Occipital lobe (tissue), 2 donors: ENCODE data around the gene C5orf63. TPM values are rescaled to one million over a fixed set of nuclear protein-coding genes. Genes with fewer than 3 reads are reported as not detected.
"Not testable (repeated sequence)": the region's sequence is repeated elsewhere in the genome, so short reads cannot be mapped to it uniquely, and the experiment has no call there.

Experiments used
- DNase-seq: peaks from one replicate; lab custom pipeline; 2025; lab: John Stamatoyannopoulos, UW
- total RNA-seq: library from RNA; depleted of rRNA; stranded (reverse); fragments of >200 nt; gene quantifications from one replicate; pipeline ENCODE4 v1.2.3, GENCODE V29; 2014

C5orf63 gene
- total RNA-seq, 1 donor from 2014 or later, result 7.0 TPM

DNA sequence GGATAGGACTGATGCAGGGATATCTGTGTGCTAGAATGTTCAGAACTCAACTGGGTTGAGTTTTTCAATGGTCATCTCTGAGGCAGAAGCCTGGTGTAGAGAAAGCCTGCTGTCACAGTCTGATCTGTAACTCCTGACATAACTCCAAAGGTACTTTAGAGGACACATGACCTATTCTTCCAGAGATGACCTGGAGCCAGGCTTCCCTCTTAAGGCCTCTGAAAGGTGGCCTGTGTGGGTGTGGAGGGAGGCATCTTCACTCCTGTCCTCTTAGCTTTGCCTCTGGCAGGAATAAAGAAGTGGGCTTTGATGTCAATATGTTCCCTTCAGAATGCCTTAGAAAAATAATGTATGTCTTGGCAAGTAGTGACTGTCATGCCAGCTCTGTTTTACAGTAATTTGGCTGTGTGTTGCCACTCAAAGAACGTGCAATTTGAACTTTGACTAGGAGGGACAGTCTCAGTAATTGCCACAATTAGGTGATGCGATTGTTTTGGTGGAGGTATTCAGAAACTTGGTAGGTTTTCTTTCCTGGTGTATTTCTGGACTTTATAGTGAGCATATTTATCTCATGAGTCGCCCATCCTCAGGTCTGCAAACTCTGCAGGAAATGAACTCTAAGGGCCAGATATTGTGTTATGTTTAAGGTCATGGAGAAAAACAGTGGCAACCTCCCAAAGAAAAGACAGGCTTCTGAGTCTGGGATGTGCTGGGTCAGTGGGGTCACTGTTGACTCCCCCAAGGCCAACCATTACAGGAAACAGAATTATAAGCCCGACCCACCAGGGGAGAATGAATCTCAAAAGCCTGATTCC is 3.2 kb upstream of the C5orf63 start:
- DNase-seq, result no peak

DNA sequence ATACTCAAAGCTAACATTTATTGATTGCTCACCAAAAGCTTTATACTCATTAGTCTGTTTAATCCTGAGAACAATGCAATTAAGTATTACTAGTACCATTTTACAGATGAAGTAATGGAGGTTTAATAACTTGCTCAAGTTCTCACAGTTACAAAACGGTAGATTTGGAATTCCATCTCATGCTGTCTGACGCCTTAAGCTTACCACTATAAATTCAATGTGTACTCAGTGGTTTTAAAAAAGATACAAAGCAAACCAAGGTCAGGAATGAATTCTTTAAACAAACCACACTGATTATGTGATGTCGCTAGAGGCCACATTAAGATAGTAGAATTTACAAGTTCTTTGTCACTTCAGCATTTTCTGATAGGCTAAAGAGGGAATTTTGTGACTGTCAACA is 1.2 kb upstream of the C5orf63 start:
- DNase-seq, result no peak

DNA sequence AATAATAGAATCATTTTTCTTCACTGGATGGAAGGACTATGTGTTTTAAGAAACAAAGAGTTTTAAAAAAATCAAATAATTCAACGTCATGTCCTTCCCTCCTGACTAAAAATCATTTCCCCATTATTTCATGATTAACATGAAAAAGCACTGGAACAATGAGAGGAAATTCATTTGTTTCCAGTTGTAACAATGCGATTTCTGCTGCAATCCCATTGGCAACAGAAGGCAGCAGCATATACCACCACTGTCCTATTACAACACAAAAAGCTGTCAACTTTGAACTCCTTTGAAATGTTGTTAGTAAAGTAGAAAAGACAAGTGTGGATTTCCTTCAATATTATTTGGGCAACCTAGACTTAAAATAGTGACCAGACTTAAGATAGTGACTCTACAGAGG is 3.1 kb downstream of the C5orf63 start:
- no peak for DNase-seq

DNA sequence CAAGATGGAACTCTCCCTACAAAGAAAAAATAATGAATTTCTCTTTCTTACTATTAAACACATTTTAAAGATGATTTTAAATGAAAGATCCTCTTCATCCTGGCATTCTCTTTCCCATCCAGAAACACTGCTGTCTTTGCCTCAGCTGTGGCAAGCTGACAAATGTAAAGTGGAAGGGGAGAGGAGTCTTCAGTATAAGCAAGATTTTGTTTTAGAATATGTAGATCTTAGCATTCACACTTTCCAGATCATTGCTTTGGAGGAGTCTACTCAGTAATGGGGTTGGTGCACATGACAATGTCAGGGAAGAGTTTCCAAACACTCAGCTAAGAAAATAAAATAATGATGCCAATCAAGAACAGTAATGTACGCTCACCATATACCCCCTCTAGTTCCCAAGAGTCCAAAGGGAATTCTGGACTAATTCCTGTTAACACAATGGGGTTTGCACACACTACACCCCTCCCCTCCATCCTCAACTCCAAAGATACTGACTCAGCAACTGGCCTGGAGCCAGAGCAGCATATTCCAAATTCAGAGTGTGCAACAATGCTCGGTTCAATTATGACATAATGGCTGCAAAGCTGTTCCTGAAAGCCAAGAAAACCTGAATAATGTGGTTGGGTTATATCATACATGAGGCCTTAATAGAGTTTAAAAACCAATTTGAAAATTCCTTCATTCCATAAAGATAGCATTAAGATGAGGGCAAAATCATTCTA is 4.6 kb downstream of the C5orf63 start:
- no peak for DNase-seq

DNA sequence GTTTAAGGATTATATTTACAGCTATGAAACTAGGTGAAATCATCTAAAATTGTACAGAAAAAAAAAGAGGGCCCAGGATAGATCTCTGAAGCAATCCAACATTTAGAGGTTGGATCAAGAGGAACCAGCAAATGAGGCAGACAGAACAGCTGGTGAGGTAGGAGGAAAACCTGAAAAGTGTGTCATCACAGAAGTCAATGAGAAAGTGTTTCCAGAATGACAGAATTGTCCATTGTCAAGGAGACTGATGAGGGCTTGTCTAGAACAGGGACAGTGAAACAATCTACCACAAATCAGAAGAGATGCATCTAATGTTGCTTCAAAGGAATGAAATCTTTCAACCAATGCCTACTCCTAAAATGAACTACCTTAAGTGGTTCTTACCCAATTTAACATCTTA is 6.6 kb downstream of the C5orf63 start:
- DNase-seq, result no peak

DNA sequence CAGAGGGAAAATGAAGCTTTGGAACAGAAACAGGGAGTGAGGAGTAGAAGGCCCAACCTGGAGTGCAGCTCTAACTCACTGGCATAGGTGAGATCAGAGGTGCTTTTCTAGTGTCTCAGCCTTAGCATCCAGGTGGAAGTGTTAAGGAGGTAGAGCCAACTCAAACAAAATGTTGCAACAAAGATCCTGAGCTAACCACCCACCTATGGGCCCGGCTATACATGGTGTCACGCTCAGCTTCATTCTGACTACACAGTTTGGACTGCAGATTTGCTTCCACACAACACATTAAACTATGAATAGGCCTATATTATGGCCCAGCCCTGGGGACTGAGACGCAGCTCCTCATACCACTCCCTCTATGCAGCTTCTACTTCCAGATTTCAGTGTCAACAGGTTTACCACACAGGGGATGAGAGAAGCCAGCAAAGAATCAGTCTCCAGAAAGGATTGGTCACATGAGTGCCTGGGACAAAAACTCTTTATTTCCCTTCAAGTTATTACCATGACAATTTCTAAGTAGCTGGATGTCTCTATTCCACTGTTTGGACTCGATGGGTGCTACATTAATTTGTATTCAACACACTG is 9.0 kb downstream of the C5orf63 start:
- DNase-seq, result no peak

DNA sequence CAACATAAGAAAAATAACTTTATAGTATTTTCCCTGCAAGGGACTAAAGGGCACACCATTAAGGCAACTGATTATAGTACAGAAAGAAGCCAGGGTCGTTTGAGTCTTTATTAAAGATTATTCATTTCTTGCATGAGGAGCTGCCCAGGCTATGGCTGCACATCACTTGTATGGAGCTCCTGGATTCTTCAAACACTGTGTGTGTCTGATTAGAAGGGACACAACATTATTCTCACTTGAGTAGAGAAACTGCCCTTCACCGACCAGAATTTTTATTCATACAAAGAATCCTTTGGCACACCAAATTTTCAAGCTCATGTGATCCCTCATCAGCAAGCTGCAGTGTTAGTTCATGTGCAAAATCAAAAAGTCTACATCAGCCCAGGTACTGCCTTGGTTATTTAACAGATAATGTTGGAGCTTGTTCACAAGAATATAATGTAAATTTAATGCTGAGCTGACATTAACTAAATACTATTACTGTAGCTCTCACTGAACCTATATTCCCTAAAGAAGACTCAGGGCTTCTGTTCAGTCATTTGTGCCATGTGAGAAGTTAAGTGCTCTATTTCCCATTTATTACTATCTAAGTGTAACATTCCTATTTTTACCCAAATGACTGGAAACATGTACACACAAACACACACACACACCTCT is 9.9 kb downstream of the C5orf63 start:
- no peak for DNase-seq

DNA sequence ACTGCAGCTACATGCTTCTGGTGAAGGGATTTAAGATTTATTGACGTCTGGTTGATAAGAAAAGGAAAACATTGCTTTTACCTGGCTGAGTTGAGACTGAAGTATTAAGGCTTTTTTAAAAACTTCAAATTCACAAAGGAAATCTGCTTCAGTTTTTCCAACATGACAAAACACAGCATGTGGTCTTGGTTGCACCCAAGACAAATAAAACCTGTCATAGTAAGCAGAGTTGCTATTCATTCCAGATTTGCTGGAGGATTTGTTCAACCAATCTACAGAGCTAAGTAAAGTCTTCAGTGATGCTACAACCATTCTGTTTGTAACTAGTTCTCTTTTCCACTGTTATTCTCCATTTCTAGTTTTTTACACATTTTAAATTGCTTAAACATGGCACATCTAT is 11.3 kb downstream of the C5orf63 start:
- DNase-seq, result no peak

DNA sequence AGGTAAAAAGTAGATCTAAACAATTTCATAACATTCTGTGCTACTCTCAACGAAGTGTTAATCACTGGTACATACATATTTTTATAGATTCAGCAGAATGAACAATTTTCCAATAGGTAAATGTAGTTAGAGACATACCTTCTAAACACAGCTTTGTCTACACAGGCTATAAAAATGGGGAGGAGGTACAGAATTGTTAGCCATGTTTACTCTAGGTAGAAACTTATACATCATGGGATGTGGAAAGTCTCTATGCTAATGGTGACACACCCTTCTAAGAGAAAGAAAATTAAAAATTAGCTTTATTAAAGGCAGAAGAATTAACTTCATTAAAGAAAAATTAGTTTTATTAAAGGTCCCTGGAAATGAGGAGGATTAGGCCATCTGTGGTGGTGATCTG is 11.8 kb downstream of the C5orf63 start:
- DNase-seq, result no peak

DNA sequence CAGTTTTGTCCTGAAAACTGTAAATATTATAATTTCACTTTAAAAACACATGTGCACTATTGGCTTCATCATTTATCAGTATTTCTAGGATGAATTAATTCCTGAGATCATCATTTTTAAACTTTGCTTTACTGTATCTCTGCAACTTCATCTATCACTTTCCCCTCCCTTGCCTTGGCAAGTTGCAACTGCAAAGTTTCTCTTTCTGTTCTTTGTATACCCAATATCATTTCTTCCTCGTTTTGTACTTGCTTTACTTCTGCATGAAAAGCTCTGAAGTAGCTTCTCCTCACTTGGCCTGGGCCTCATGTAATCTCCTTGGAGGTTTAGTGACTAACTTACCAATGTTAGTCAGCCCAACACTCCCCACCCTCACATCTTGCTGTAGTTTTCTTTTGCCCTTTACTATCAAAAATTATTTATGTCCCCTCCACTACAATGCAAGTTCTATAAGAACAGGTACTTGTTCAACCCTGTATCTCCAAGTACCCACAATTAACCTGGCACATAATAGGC is 12.8 kb downstream of the C5orf63 start:
- no peak for DNase-seq

DNA sequence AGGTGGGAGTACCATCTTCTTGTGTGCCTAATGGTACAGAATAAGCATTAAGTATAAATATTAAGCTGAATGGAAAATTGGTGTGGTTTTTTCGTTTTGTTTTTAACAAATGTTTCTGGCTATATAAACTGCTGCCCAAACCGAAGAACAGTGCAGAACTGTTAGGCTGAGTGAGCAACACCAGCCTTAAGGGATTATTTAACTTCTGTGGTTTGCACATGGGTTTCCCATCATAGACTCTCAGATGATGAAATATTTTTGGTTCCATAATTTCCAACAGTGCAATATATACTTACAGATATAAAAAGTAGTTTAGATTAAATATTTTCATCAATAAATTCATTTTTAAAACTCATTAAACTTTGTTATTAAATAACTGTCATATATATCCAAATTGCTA is 16.4 kb downstream of the C5orf63 start:
- DNase-seq, result no peak

DNA sequence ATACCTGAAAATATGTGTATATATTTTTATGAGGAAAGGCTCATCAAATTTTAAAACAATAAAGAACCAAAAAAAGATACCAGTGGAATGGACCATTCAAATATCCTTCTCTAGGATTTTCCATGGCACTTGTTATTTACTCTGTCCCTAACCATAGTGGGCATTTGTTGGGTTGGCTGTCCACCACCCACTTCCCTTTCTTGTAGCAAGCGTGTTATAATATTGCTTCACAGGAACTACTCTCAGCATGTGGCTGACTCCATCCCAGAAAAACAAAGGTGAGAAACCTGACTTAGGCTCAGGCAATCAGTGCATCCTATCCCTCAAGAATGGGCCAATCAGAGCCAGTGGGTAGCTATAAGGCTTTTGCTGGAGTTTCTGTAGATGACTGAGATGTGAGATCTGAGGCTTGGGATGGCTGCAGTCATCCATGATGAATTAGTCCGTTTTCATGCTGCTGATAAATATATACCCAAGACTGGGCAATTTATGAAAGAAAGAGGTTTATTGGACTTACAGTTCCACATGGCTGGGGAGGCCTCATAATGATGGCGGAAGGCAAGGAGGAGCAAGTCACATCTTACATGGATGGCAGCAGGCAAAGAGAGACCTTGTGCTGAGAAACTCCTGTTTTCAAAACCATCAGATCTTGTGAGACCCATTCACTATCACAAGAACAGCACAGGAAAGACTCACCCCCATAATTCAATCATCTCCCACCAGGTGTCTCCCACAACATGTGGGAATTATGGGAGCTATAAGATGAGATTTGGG is 17.2 kb downstream of the C5orf63 start:
- DNase-seq, result no peak

DNA sequence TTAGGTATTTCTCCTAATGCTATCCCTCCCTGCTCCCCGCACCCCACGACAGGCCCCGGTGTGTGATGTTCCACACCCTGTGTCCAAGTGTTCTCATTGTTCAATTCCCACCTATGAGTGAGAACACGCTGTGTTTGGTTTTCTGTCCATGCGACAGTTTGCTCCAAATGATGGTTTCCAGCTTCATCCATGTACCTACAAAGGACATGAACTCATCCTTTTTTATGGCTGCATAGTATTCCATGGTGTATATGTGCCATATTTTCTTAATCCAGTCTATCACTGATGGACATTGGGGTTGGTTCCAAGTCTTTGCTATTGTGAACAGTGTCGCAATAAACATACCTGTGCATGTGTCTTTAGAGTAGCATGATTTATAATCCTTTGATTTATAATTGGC is 19.8 kb downstream of the C5orf63 start:
- DNase-seq, result not testable (repeated sequence)

DNA sequence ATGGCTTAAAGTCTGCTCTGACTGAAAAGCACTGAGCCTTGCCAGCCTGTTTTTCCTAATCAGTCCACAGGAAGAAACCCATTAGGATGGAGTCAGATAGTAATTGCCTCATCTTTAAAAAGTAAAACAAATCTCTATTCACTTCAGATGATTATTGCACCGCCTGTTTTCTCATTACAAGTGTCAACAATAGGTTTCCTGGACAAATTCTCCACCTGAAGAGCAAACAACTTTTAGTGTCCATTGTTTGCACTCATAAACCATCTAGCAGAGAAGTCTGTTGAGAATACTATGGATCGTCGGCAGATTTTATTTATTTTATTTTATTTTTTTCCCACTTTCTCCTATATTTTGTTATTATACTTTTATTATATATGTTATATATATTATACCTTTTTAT is 20.3 kb downstream of the C5orf63 start:
- DNase-seq, result no peak

DNA sequence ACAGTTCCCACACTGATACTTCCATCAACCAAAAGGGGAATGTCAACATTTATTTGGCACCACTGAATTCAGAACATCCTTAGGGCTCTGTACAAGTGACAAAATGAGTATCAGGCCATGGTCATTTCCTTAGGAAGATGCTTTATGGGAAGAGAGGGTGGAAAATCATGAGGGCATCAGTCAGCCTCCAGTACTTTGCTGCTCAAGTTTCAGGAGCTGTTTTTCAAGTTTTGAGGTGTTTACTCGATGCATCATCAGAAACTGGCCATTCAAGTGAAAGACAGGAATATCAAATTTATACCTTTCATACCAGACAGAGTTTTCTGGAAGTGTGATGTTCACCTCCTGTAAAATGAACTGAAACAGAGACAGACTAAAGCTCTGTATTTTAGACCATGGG is 21.7 kb downstream of the C5orf63 start:
- no peak for DNase-seq

DNA sequence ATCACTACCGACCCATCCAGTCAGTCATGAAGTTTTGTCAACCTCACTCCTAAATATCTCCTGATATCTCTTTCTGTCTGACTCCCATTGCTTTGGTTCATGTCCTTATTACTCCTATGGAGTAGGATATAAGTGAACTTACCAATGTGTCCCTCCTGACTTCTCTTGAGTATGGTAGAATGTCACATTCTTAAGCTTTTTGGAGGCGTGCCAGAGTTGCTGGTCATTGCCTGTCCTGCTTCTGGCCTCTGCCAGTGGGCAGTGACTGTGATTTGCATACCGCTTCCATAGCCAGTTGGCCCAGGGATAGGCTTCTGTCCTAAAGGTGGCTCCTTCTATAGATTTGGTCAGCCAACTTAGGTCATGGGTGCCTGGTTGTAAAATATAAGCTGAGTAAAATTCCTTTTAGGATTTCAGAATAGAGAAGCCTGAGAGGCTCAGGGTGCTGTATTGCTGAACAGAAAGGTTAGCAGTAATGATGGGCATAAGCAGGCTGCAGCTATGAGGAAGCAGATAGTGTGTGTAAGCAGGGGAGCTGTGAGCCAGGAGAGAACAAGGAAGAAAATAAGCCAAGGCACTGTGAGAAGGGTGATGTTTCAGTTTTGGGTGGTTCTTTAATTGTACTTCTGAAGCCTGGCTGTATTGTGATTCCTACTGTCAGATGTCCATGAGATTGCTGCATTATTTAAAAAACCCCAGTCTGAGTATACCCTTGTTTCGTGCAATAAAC is 26.8 kb downstream of the C5orf63 start:
- no peak for DNase-seq

DNA sequence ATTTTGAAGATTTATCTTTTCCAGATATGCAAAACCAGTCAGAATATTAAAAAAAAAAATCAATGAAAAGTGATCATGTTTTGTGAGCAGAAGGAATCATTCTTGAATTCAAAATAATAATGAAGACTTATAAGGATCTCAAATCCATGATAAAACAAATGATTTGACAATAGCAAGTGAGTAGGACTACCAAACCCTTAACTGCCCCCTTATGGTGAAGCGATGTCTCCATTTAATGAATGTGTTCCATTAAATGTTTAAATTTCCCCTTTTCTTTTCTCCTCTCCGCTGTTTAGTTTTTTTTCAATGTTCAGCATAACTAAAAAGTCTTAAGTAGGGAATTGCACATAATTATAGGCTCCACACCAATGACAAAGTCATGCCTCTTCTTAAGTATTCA is 30.7 kb downstream of the C5orf63 start:
- no peak for DNase-seq

DNA sequence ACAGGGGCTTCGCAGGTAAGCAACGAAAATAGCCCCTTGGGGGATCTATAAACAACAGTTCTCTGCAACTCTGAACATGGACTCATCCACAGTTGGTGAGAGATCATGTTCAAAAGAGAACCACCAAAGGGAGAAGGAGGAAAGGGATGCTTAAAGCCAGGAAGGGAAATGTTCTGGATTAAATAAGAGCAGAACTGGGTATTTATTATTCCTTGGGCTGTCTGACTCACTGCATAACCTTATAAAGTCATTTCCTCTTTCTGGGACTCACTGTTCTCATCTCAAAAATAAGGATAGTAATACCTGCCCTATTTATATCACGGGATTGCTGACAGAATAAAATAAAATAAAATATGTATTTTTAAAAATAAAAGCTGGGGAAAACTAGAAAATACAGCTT is 31.7 kb downstream of the C5orf63 start:
- no peak for DNase-seq

DNA sequence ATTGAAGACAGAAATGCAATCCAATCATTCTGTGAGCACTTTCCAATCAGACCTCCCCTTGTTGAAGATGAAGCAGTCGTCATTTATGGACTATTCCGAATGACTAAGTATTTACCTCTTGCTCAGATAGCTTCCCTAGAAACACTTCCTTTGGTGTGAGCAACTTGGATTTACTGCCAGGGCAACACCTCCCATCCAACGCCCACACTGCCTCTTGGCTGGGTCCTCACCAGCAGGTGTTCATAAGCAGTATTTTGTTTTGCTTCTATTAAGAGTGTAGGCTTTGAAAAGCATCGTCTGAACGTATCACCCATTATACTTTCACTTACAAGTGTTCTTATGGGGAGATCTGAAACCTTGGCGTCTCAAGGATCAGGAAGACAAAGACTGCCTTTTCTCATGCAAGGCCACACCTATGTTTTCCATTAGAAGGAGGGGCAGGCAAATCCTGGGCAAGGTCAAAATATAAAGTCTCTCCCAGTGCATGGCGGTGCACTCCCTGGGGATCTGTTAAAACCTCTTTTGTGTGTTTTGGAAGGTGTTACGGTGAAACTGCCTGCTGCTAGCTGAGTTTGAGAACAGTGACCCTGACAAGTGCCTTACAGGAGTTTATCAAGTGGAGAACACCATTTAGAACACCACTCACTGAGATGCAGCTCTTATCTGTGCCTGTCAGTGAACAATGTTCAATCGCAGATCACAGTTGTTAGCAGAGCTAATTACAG is 32.3 kb downstream of the C5orf63 start:
- DNase-seq, result no peak

DNA sequence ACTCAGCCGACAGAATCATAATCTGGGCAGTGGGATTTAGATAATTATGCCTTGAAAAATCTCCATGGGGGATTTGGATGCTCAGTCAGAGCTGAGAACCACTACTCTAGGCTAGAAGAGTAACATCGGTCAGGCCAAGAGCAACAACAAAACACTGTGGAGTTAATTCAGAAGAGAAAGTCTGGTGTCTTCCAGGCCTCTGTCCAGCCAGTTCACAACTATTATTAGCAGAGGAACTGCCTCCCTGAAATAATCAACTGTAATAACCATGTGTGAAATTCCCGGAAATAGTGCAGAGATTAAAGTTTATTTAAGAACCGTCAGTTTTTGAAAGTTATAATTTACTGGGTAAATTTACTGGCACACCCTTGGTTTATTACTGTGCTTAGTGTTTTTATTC is 34.8 kb downstream of the C5orf63 start:
- no peak for DNase-seq
